Tibial nerve (tissue), 4 donors: ENCODE results near the gene PLEKHM2. TPM values are rescaled to one million over a fixed set of nuclear protein-coding genes. Genes with fewer than 3 reads are reported as not detected.

Experiments used
- DNase-seq, 2 donors: peaks; one replicate each; pipeline ENCODE4 v3.0.0-alpha.2; 2019; ENCODE audit warnings: low spot score in 2 of 2
- H3K27ac ChIP-seq, 4 donors: fragments of 200-600 bp; sonication (generic) in 3 of 4; one replicate each; pipeline ENCODE4 v1.5.1; 2017 to 2019; ENCODE audit warnings: mild to moderate bottlenecking in 1 of 4
- H3K27me3 ChIP-seq, 2 donors: fragments of 200-600 bp; sonication (generic) in 1 of 2; one replicate each; pipeline versions ENCODE4 v1.5.1 to v1.6.0; 2017 to 2019
- H3K36me3 ChIP-seq, 3 donors: fragments of 200-600 bp; sonication (generic); one replicate each; pipeline ENCODE4 v1.5.1; 2018 to 2019
- H3K4me1 ChIP-seq, 4 donors: fragments of 200-600 bp; sonication (generic) in 3 of 4; one replicate each; pipeline ENCODE4 v1.5.1; 2017 to 2019
- H3K4me3 ChIP-seq, 4 donors: fragments of 200-600 bp; sonication (generic) in 3 of 4; one replicate each; pipeline ENCODE4 v1.5.1; 2017 to 2019; ENCODE audit warnings: mild to moderate bottlenecking in 1 of 4, moderate library complexity in 1 of 4
- H3K9me3 ChIP-seq, 4 donors: fragments of 200-600 bp; sonication (generic) in 3 of 4; one replicate each; pipeline ENCODE4 v1.5.1; 2017 to 2019
- CTCF ChIP-seq, 5 experiments: fragments of 200-600 bp in 3 of 5; fragments of 450-650 bp in 2 of 5; sonication (generic) in 3 of 5; IDR thresholded peaks; one replicate each; pipeline ENCODE4 v1.5.1; 2016 to 2019; ENCODE audit warnings: antibody characterized with exemption in 5 of 5, mild to moderate bottlenecking in 3 of 5, moderate library complexity in 2 of 5
- EP300 ChIP-seq, 2 donors: sonication (generic); formaldehyde crosslinking; IDR thresholded peaks; one replicate each; pipeline ENCODE4 v1.6.1; 2017; ENCODE audit warnings: antibody characterized with exemption in 2 of 2, mild to moderate bottlenecking in 1 of 2
- POLR2A ChIP-seq, 2 donors: fragments of 450-650 bp; IDR thresholded peaks; one replicate each; pipeline ENCODE4 v1.6.1; 2017; ENCODE audit warnings: antibody characterized with exemption in 2 of 2, mild to moderate bottlenecking in 2 of 2, moderate library complexity in 2 of 2
- WGBS, 2 donors: methylation state at CpG; one replicate each; pipeline ENCODE4 v1.1.5; 2018; 5-methylcytosine and 5-hydroxymethylcytosine counted together
- total RNA-seq, 4 donors: library from RNA; depleted of rRNA; stranded (reverse); fragments of >200 nt; gene quantifications; one replicate each; pipeline ENCODE4 v1.1.0, GENCODE V29; 2016

The PLEKHM2 gene
- total RNA-seq, 4 donors from 2014 or later, result 54.0 to 80.4 (median 57.1) TPM

GRCh38 chr1:15761366-15762128 is 77.4 kb downstream of the PLEKHM2 start:
- H3K4me1 ChIP-seq, result peaks cover 0 to 47% (median 22%) of the 10 kb centered on the region in 4 donors
- no peak overlapping the region for H3K4me3 ChIP-seq
- H3K27ac ChIP-seq, result peak overlapping the region in 3 of 4 donors; percentile 57 to 82 (median 80)
- H3K9me3 ChIP-seq, result no peaks in the 10 kb centered on the region
- DNase-seq, result no peak
- WGBS, 2 donors, result 56 to 69% methylated on average over 8 of the region's 8 CpGs
- H3K27me3 ChIP-seq, result peaks cover 0 to 35% of the 10 kb centered on the region in 2 donors
- H3K36me3 ChIP-seq, result peaks cover 0 to 4% (median 0%) of the 10 kb centered on the region in 3 donors
- no peak for TF ChIP-seq CTCF (IDR thresholded peaks at IDR 0.05)
- no peak for TF ChIP-seq POLR2A (IDR thresholded peaks at IDR 0.05)
- no peak for TF ChIP-seq EP300 (IDR thresholded peaks at IDR 0.05)

- no peaks in the 10 kb centered on the region for H3K9me3 ChIP-seq
- peaks cover 0 to 4% (median 0%) of the 10 kb centered on the region in 3 donors for H3K36me3 ChIP-seq
- peaks cover 0 to 38% (median 20%) of the 10 kb centered on the region in 4 donors for H3K4me1 ChIP-seq
- peaks cover 0 to 25% of the 10 kb centered on the region in 2 donors for H3K27me3 ChIP-seq
- TF ChIP-seq EP300 (IDR thresholded peaks at IDR 0.05) (no peak), CTCF (IDR thresholded peaks at IDR 0.05) (no peak), POLR2A (IDR thresholded peaks at IDR 0.05) (no peak)
- no peak overlapping the region for H3K27ac ChIP-seq
- DNase-seq, result no peak
- 74 to 79% methylated on average over 10 of the region's 10 CpGs for WGBS, 2 donors
- H3K4me3 ChIP-seq, result no peak overlapping the region
These were observed 78.4 kb downstream of the PLEKHM2 start for GRCh38 chr1:15762546-15762945.

- Histone ChIP-seq H3K9me3 (no peaks in the 10 kb centered on the region), H3K4me3 (no peak overlapping the region), H3K36me3 (peaks cover 0 to 4% (median 0%) of the 10 kb centered on the region in 3 donors), H3K27me3 (peaks cover 0 to 8% of the 10 kb centered on the region in 2 donors), H3K4me1 (peaks cover 0 to 20% (median 4%) of the 10 kb centered on the region in 4 donors), H3K27ac (peak overlapping the region in 1 of 4 donors; percentile 41)
- whole genome bisulfite sequencing, 2 donors, result 59 to 78% methylated on average over 7 to 10 of the region's 10 CpGs
- TF ChIP-seq CTCF (IDR thresholded peaks at IDR 0.05) (no peak), POLR2A (IDR thresholded peaks at IDR 0.05) (no peak), EP300 (IDR thresholded peaks at IDR 0.05) (no peak)
- no peak for DNase-seq
These were observed 80.2 kb downstream of the PLEKHM2 start for GRCh38 chr1:15764269-15764764.

GRCh38 chr1:15764890-15765289 is 80.8 kb downstream of the PLEKHM2 start:
- H3K36me3 ChIP-seq, result peaks cover 0 to 4% (median 0%) of the 10 kb centered on the region in 3 donors
- H3K9me3 ChIP-seq, result no peaks in the 10 kb centered on the region
- DNase-seq, result no peak
- TF ChIP-seq CTCF (IDR thresholded peaks at IDR 0.05), result no peak
- no peak for TF ChIP-seq POLR2A (IDR thresholded peaks at IDR 0.05)
- TF ChIP-seq EP300 (IDR thresholded peaks at IDR 0.05), result no peak
- peaks cover 0 to 14% (median 2%) of the 10 kb centered on the region in 4 donors for H3K4me1 ChIP-seq
- H3K4me3 ChIP-seq, result no peak overlapping the region
- WGBS, 2 donors, result 87 to 91% methylated on average over 3 to 15 of the region's 15 CpGs
- peak overlapping the region in 1 of 4 donors; percentile 41 for H3K27ac ChIP-seq
- H3K27me3 ChIP-seq, result peaks cover 0 to 3% of the 10 kb centered on the region in 2 donors
